Activated CD8-positive, alpha-beta T cell treated with anti-CD3 and anti-CD28 coated beads, Interleukin-2, amount 10 ng/mL, durations not matched to agents 7 days and 5 days (primary cell): ENCODE data around the gene RPL10A. TPM values are rescaled to one million over a fixed set of nuclear protein-coding genes. Genes with fewer than 3 reads are reported as not detected.
A peak's percentile ranks its signal among the peaks of the same experiment; 100 is the strongest.

Source experiments
- ATAC-seq: fragments of 150-1000 bp; cut with Tn5 transposase; one replicate; pipeline ENCODE4 v1.10.0; 2021; ENCODE audit warnings: moderate library complexity
- CTCF ChIA-PET: fragments of 350-600 bp; sonication (Branson Sonifier 250); formaldehyde crosslinking; loops from one replicate; lab custom pipeline; 2021; ENCODE audit warnings: antibody characterized with exemption; lab: Charles Lee
- POLR2A ChIA-PET: fragments of 350-600 bp; sonication (Branson Sonifier 250); formaldehyde crosslinking; loops from one replicate; lab custom pipeline; 2021; ENCODE audit warnings: antibody characterized with exemption; lab: Charles Lee
- DNase-seq: peaks from one replicate; pipeline ENCODE4 v3.0.0-alpha.2; 2020
- H3K27ac Mint-ChIP-seq: one replicate; pipeline ENCODE4 v1.8.0; 2021; ENCODE audit warnings: mild to moderate bottlenecking, mixed read lengths
- H3K27me3 Mint-ChIP-seq: one replicate; pipeline ENCODE4 v1.8.0; 2021; ENCODE audit warnings: low read depth, mixed read lengths
- H3K36me3 Mint-ChIP-seq: one replicate; pipeline ENCODE4 v1.8.0; 2021; ENCODE audit warnings: low read depth, mixed read lengths
- H3K4me1 Mint-ChIP-seq: one replicate; pipeline ENCODE4 v1.8.0; 2021; ENCODE audit warnings: low read depth, mixed read lengths
- H3K4me3 Mint-ChIP-seq: one replicate; pipeline ENCODE4 v1.8.0; 2021; ENCODE audit warnings: mild to moderate bottlenecking, mixed read lengths
- H3K9me3 Mint-ChIP-seq: one replicate; pipeline ENCODE4 v1.8.0; 2022; ENCODE audit warnings: mixed read lengths; ENCODE audit not compliant: insufficient read depth
- total RNA-seq, 2 experiments: library from RNA; stranded (reverse); gene quantifications; one replicate each; pipeline ENCODE4 v1.2.3, GENCODE V29; 2021

The RPL10A gene
- total RNA-seq, 2 experiments from 2014 or later: 1,398 to 1,443 TPM

GRCh38 chr6:35494161-35494563, 26.0 kb downstream of the RPL10A start:
- peak overlapping the region; percentile 4 for H3K27ac Mint-ChIP-seq
- H3K4me3 Mint-ChIP-seq: no peak overlapping the region
- H3K9me3 Mint-ChIP-seq: no peaks in the 10 kb centered on the region
- no peak for ATAC-seq
- DNase-seq: no peak
- H3K4me1 Mint-ChIP-seq: peaks cover 19% of the 10 kb centered on the region
- POLR2A ChIA-PET: no interaction called here
- H3K36me3 Mint-ChIP-seq: no peaks in the 10 kb centered on the region
- H3K27me3 Mint-ChIP-seq: peaks cover 16% of the 10 kb centered on the region
- CTCF ChIA-PET: no interaction called here

GRCh38 chr6:35495258-35496035, 27.2 kb downstream of the RPL10A start:
- no peak overlapping the region for H3K27ac Mint-ChIP-seq
- ATAC-seq: no peak
- H3K9me3 Mint-ChIP-seq: no peaks in the 10 kb centered on the region

GRCh38 chr6:35496036-35496840, 28.0 kb downstream of the RPL10A start:
- no peak for DNase-seq
- CTCF ChIA-PET: no interaction called here

More at GRCh38 chr6:35495258-35496035, 27.2 kb downstream of the RPL10A start:
- ChIA-PET CTCF (no interaction called here), POLR2A (no interaction called here)
- Mint-ChIP-seq H3K4me3 (peak overlapping the region; percentile 58), H3K27me3 (peaks cover 27% of the 10 kb centered on the region), H3K36me3 (no peaks in the 10 kb centered on the region), H3K4me1 (peaks cover 19% of the 10 kb centered on the region)
- no peak for DNase-seq

GRCh38 chr6:35496841-35497570, 28.8 kb downstream of the RPL10A start, which contains the start of gene TEAD3:
TSS of gene TEAD3 (minus strand) at chr6:35497079.
- Mint-ChIP-seq H3K9me3 (no peaks in the 10 kb centered on the region), H3K27ac (peak within 1 kb of the TSS; percentile 62), H3K27me3 (peaks cover 28% of the 10 kb centered on the region), H3K4me1 (peaks cover 17% of the 10 kb centered on the region), H3K4me3 (peak within 1 kb of the TSS; percentile 66), H3K36me3 (no peaks in the 10 kb centered on the region)
- ChIA-PET CTCF (interaction anchor here (0.7 kb wide), 1 partner anchor 8 kb away, joined by 3 read pairs; no protein-coding TSS in a partner anchor), POLR2A (interaction anchor here (1.0 to 1.7 kb wide), 4 partner anchors 8 to 201 kb away, joined by 3 to 4 read pairs (median 4); partner anchors contain the start of gene RPL10A)
- DNase-seq (peak; percentile 40), ATAC-seq (peak; percentile 76)

More at GRCh38 chr6:35496036-35496840, 28.0 kb downstream of the RPL10A start:
- no peak overlapping the region for H3K27ac Mint-ChIP-seq
- H3K4me3 Mint-ChIP-seq: peak overlapping the region; percentile 58
- H3K9me3 Mint-ChIP-seq: no peaks in the 10 kb centered on the region
- POLR2A ChIA-PET: interaction anchor here (1.7 kb wide), 1 partner anchor 9 kb away, joined by 4 read pairs; no protein-coding TSS in a partner anchor
- ATAC-seq: no peak
- peaks cover 19% of the 10 kb centered on the region for H3K4me1 Mint-ChIP-seq
- H3K27me3 Mint-ChIP-seq: peaks cover 28% of the 10 kb centered on the region
- no peaks in the 10 kb centered on the region for H3K36me3 Mint-ChIP-seq

GRCh38 chr6:35497571-35498421, 29.6 kb downstream of the RPL10A start:
- H3K36me3 Mint-ChIP-seq: no peaks in the 10 kb centered on the region
- DNase-seq (peak; percentile 58), ATAC-seq (peak; percentile 38)
- H3K27me3 Mint-ChIP-seq: peaks cover 28% of the 10 kb centered on the region
- H3K4me1 Mint-ChIP-seq: peaks cover 17% of the 10 kb centered on the region
- ChIA-PET CTCF (interaction anchor here (0.7 kb wide), 2 partner anchors 9 to 24 kb away, joined by 3 read pairs; no protein-coding TSS in a partner anchor), POLR2A (interaction anchor here (1.0 to 1.7 kb wide), 4 partner anchors 8 to 202 kb away, joined by 3 to 4 read pairs (median 4); partner anchors contain the start of gene RPL10A)
- H3K9me3 Mint-ChIP-seq: no peaks in the 10 kb centered on the region
- peak overlapping the region; percentile 66 for H3K4me3 Mint-ChIP-seq
- peak overlapping the region; percentile 62 for H3K27ac Mint-ChIP-seq

- no peaks in the 10 kb centered on the region for H3K36me3 Mint-ChIP-seq
- peaks cover 33% of the 10 kb centered on the region for H3K27me3 Mint-ChIP-seq
- DNase-seq (no peak), ATAC-seq (no peak)
- no peak overlapping the region for H3K27ac Mint-ChIP-seq
- CTCF ChIA-PET: interaction anchor here (0.7 kb wide), 1 partner anchor 24 kb away, joined by 3 read pairs; no protein-coding TSS in a partner anchor
- POLR2A ChIA-PET: no interaction called here
- H3K9me3 Mint-ChIP-seq: no peaks in the 10 kb centered on the region
- H3K4me1 Mint-ChIP-seq: peaks cover 21% of the 10 kb centered on the region
- H3K4me3 Mint-ChIP-seq: peak overlapping the region; percentile 66
These were observed 30.3 kb downstream of the RPL10A start for GRCh38 chr6:35498422-35499067.

GRCh38 chr6:35499372-35499771, 31.2 kb downstream of the RPL10A start:
- DNase-seq (no peak), ATAC-seq (no peak)
- Mint-ChIP-seq H3K9me3 (no peaks in the 10 kb centered on the region), H3K27ac (no peak overlapping the region), H3K4me1 (peaks cover 16% of the 10 kb centered on the region), H3K27me3 (peaks cover 35% of the 10 kb centered on the region), H3K4me3 (no peak overlapping the region), H3K36me3 (no peaks in the 10 kb centered on the region)
- POLR2A ChIA-PET: no interaction called here
- CTCF ChIA-PET: no interaction called here

- POLR2A ChIA-PET: no interaction called here
- CTCF ChIA-PET: no interaction called here
- no peaks in the 10 kb centered on the region for H3K36me3 Mint-ChIP-seq
- H3K9me3 Mint-ChIP-seq: no peaks in the 10 kb centered on the region
- peaks cover 35% of the 10 kb centered on the region for H3K27me3 Mint-ChIP-seq
- H3K27ac Mint-ChIP-seq: no peak overlapping the region
- ATAC-seq (no peak), DNase-seq (no peak)
- H3K4me1 Mint-ChIP-seq: peaks cover 15% of the 10 kb centered on the region
- no peak overlapping the region for H3K4me3 Mint-ChIP-seq
These were observed 32.6 kb downstream of the RPL10A start for GRCh38 chr6:35500782-35501181.

GRCh38 chr6:35501784-35502183, 33.6 kb downstream of the RPL10A start:
- Mint-ChIP-seq H3K4me1 (peaks cover 15% of the 10 kb centered on the region), H3K36me3 (no peaks in the 10 kb centered on the region), H3K27me3 (peaks cover 35% of the 10 kb centered on the region), H3K9me3 (no peaks in the 10 kb centered on the region), H3K4me3 (no peak overlapping the region), H3K27ac (no peak overlapping the region)
- ATAC-seq: no peak
- CTCF ChIA-PET: interaction anchor here (1.3 kb wide), 1 partner anchor 22 kb away, joined by 3 read pairs; no protein-coding TSS in a partner anchor
- no peak for DNase-seq
- POLR2A ChIA-PET: no interaction called here

GRCh38 chr6:35503534-35503933, 35.3 kb downstream of the RPL10A start:
- Mint-ChIP-seq H3K4me1 (peaks cover 6% of the 10 kb centered on the region), H3K27me3 (peaks cover 35% of the 10 kb centered on the region), H3K27ac (no peak overlapping the region), H3K4me3 (no peak overlapping the region), H3K9me3 (no peaks in the 10 kb centered on the region), H3K36me3 (no peaks in the 10 kb centered on the region)
- ChIA-PET POLR2A (no interaction called here), CTCF (interaction anchor here (0.7 kb wide), 1 partner anchor 19 kb away, joined by 3 read pairs; no protein-coding TSS in a partner anchor)
- DNase-seq: no peak
- no peak for ATAC-seq
